22Rv1 (cell line): ENCODE results near the gene CCL18.
"Not testable (repeated sequence)": the region's sequence is repeated elsewhere in the genome, so short reads cannot be mapped to it uniquely, and the experiment has no call there.

ENCODE experiments used
- H3K27ac ChIP-seq: fragments of 450-650 bp; 2 replicates; pipeline ENCODE4 v1.5.1; 2017
- CTCF ChIP-seq: fragments of 450-650 bp; IDR thresholded peaks from 2 replicates; pipeline ENCODE4 v1.5.1; 2017; ENCODE audit warnings: mild to moderate bottlenecking
- ZFX ChIP-seq: fragments of 450-650 bp; IDR thresholded peaks from 2 replicates; pipeline ENCODE4 v1.6.1; 2017; ENCODE audit warnings: antibody characterized with exemption, borderline replicate concordance

The CCL18 gene

DNA sequence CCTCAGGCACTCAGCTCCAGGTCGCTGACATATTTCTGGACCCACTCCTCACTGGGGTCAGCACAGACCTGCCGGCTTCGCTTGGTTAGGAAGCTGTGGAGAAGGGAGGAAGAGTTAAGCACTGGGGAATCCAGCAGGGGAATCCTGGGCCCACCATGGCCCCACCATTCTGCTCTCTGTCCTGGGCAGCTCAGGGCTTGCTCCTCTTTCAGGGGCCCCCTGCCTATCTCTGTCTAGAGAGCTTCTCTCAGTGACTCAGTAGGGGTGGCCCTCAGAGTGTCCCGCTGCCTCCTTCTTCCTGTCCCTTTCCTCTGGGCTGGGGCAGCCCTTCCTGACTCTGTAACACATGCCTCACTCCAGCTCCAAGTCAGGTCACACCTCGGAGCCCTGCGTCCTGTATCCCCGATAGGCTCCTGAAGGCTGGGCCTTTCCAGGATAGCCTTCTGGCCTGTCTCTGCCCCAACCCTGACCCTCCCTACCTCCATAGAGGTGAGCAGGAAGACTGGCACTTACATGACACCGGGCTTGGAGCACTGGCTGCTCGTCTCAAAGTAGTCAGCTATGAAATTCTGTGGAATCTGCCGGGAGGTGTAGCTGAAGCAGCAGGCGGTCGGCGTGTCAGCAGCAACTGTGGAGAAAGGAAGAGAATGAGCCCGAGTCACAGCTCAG is 24.7 kb downstream of the CCL18 start:
- TF ChIP-seq CTCF (no peak), ZFX (no peak)
- H3K27ac ChIP-seq = no peak overlapping the region

DNA sequence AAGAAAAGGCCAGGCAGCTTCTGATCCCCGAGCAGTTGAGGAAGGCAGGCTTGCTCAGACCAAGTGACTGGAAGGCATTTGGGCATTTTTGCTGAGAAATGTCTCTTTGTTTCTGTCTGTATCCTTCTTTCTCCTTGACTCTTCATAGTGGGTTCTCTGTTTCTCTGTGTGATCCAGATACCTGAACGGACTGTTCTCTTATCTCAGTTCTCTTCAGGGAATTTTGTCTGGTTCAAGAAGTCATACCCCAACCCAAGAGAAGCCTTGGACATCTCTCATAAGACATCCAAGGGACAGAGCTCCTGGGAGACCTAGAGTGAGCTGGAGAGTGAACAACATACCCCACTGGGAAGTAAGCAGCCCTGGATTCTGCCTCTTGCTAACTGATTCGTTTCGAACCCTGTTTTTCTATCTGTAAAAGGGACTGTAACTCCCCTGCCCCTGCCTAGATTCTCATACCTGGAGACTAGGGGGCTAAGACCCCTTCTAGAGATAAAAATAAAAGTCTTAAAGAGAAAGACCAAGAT is 25.3 kb downstream of the CCL18 start:
- H3K27ac ChIP-seq = no peak overlapping the region
- no peak for TF ChIP-seq ZFX
- TF ChIP-seq CTCF = no peak

- no peak within 1 kb of the TSS for H3K27ac ChIP-seq
- TF ChIP-seq ZFX = no peak
- TF ChIP-seq CTCF = no peak
These were observed 26.1 kb downstream of the CCL18 start, which contains the start of gene CCL3 for GRCh38 chr17:36089888-36090836. CCL3 (minus strand) TSS chr17:36090143; CDS start chr17:36090058, 85 bp downstream.

GRCh38 chr17:36092230-36092629 is 28.2 kb downstream of the CCL18 start:
- no peak overlapping the region for H3K27ac ChIP-seq
- TF ChIP-seq CTCF (no peak), ZFX (no peak)

- not testable (repeated sequence) for H3K27ac ChIP-seq
These were observed 28.6 kb downstream of the CCL18 start for GRCh38 chr17:36092715-36093114.

DNA sequence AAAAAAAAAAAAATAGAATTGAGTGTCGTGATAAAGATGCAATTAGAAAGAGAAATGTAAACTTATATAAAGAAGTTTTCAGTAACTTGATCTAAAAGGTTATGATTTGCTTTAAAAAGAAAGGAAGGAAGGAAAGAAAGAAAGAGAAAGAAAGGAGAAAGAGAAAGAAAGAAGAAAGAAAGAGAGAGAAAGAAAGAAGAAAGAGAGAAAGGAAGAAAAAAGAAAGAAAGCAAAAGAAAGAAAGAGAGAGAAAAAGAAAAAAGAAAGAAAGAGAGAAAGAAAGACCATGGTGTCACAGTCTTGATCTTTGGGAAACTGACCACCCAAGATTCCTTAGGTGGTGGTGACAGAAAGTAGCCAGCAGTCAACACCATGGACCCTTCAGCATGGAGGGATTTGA is 30.2 kb downstream of the CCL18 start:
- no peak overlapping the region for H3K27ac ChIP-seq
- TF ChIP-seq ZFX (no peak), CTCF (no peak)

- TF ChIP-seq CTCF (no peak), ZFX (no peak)
- no peak overlapping the region for H3K27ac ChIP-seq
These were observed 30.7 kb downstream of the CCL18 start for GRCh38 chr17:36094746-36095145.
